Hepatocyte (in vitro differentiated cells): Measurements from ENCODE around the gene BMPR1A. TPM values are rescaled to one million over a fixed set of nuclear protein-coding genes. Genes with fewer than 3 reads are reported as not detected.

Experiments
- DNase-seq: peaks from one replicate; pipeline ENCODE4 v3.0.0-alpha.2; 2016; ENCODE audit warnings: low spot score
- H2AFZ ChIP-seq: fragments of 200-600 bp; sonication (generic); 2 replicates; pipeline ENCODE4 v1.6.0; 2016; ENCODE audit warnings: antibody characterized with exemption, mild to moderate bottlenecking
- H3K27ac ChIP-seq: fragments of 200-600 bp; sonication (generic); 2 replicates; pipeline ENCODE4 v1.5.1; 2016; ENCODE audit warnings: mild to moderate bottlenecking
- H3K27me3 ChIP-seq: fragments of 200-600 bp; sonication (generic); 2 replicates; pipeline ENCODE4 v1.6.1; 2016
- H3K36me3 ChIP-seq: fragments of 200-600 bp; sonication (generic); replicated peaks from 2 replicates; pipeline ENCODE4 v1.5.1; 2016; ENCODE audit warnings: low read depth; ENCODE audit not compliant: insufficient read depth
- H3K4me1 ChIP-seq: fragments of 200-600 bp; sonication (generic); 2 replicates; pipeline ENCODE4 v1.5.1; 2016; ENCODE audit warnings: mild to moderate bottlenecking, moderate library complexity; ENCODE audit not compliant: insufficient read depth
- H3K4me2 ChIP-seq: fragments of 200-600 bp; sonication (generic); 2 replicates; pipeline ENCODE4 v1.6.0; 2016
- H3K4me3 ChIP-seq: fragments of 200-600 bp; sonication (generic); 2 replicates; pipeline ENCODE4 v1.5.1; 2016; ENCODE audit warnings: mild to moderate bottlenecking
- H3K79me2 ChIP-seq: fragments of 200-600 bp; sonication (generic); 2 replicates; pipeline ENCODE4 v1.6.0; 2017; ENCODE audit warnings: mild to moderate bottlenecking
- H3K9me2 ChIP-seq: fragments of 200-600 bp; sonication (generic); replicated peaks from 2 replicates; pipeline ENCODE4 v1.6.0; 2017; ENCODE audit warnings: mild to moderate bottlenecking; ENCODE audit not compliant: insufficient read depth
- H3K9me3 ChIP-seq: fragments of 200-600 bp; sonication (generic); 2 replicates; pipeline ENCODE4 v1.5.1; 2016; ENCODE audit warnings: low read depth, mild to moderate bottlenecking
- H4K20me1 ChIP-seq: fragments of 200-600 bp; sonication (generic); 2 replicates; pipeline ENCODE4 v1.6.0; 2016; ENCODE audit warnings: mild to moderate bottlenecking; ENCODE audit not compliant: insufficient read depth, poor library complexity, severe bottlenecking
- CTCF ChIP-seq: fragments of 200-600 bp; sonication (generic); IDR thresholded peaks from 2 replicates; pipeline ENCODE4 v1.5.1; 2016; ENCODE audit warnings: antibody characterized with exemption, mild to moderate bottlenecking; ENCODE audit not compliant: poor library complexity
- EZH2 ChIP-seq: fragments of 200-600 bp; sonication (generic); IDR thresholded peaks from 2 replicates; pipeline ENCODE4 v1.6.1; 2016; ENCODE audit warnings: antibody characterized with exemption, mild to moderate bottlenecking, borderline replicate concordance
- EZH2phosphoT487 ChIP-seq: fragments of 200-600 bp; sonication (generic); IDR thresholded peaks from one replicate; pipeline ENCODE4 v1.6.1; 2018; ENCODE audit warnings: antibody characterized with exemption, mild to moderate bottlenecking, low read depth, moderate library complexity; ENCODE audit not compliant: unreplicated experiment, severe bottlenecking
- WGBS: methylation state at CpG from one replicate; pipeline ENCODE4 v1.1.6; 2016; ENCODE audit warnings: low lambda C conversion rate; ENCODE audit errors: missing lambda C conversion rate; 5-methylcytosine and 5-hydroxymethylcytosine counted together
- polyA plus RNA-seq: library from polyadenylated mRNA; unstranded; fragments of >200 nt; fragmentation: Nextera tagmentation; extraction: Ambion mirVana; gene quantifications from 2 replicates; pipeline ENCODE4 v1.2.1, GENCODE V29; 2016
- total RNA-seq: library from RNA; depleted of rRNA; stranded (reverse); fragments of >200 nt; gene quantifications from 2 replicates; pipeline ENCODE4 v1.2.3, GENCODE V29; 2014

The BMPR1A gene
- total and polyA plus RNA-seq, 2 experiments from 2014 or later: 25.1 to 58.0 TPM

DNA sequence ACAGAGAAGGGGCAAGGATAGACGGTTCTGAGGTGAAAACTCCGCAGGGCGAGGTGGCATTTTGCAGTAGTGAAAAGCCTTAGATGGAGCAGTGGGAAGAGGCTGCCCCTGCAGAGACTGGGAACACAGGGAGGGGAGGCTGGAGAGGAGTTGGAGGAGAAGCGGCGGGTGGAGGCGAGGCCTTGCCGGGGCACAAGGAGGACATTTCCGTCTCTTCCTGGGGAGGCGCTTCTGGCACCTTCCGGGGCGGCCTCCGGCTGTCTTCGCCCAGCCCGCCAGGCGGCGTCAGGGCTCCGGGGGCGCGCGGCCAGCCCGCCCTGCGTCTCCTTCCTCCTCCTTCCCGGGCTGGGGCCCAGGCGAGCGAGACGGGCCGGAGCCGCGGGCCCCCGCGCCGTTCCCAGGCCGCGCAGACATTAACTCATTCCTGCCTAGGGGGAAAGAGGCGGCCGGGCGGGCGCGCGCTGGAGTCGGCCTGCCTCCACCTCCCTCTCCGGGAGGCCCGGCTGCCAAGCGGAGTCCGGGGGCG, 45.4 kb upstream of the BMPR1A start:
- Histone ChIP-seq H3K4me2 (peak overlapping the region; percentile 95), H3K27me3 (no peaks in the 10 kb centered on the region), H3K9me3 (no peaks in the 10 kb centered on the region), H3K4me3 (peak overlapping the region; percentile 83), H3K27ac (peak overlapping the region; percentile 100), H3K4me1 (peaks cover 10% of the 10 kb centered on the region), H2AFZ (peak overlapping the region; percentile 99), H3K79me2 (peaks cover 4% of the 10 kb centered on the region), H3K36me3 (no peaks in the 10 kb centered on the region), H4K20me1 (no peaks in the 10 kb centered on the region), H3K9me2 (no peaks in the 10 kb centered on the region)
- DNase-seq: peak; percentile 96
- 6% methylated on average over 33 of the region's 46 CpGs for WGBS
- peak; percentile 81 for TF ChIP-seq CTCF
- TF ChIP-seq EZH2phosphoT487: no peak

- no peaks in the 10 kb centered on the region for H3K36me3 ChIP-seq
- peak overlapping the region; percentile 100 for H3K27ac ChIP-seq
- H2AFZ ChIP-seq: peak overlapping the region; percentile 96
- H3K27me3 ChIP-seq: no peaks in the 10 kb centered on the region
- no peaks in the 10 kb centered on the region for H4K20me1 ChIP-seq
- no peak for TF ChIP-seq EZH2phosphoT487
- no peak for TF ChIP-seq EZH2
- no peak for TF ChIP-seq CTCF
- peak overlapping the region; percentile 95 for H3K4me2 ChIP-seq
- WGBS: 1% methylated on average over 45 of the region's 82 CpGs
- H3K4me3 ChIP-seq: peak overlapping the region; percentile 83
- no peaks in the 10 kb centered on the region for H3K9me3 ChIP-seq
- peaks cover 10% of the 10 kb centered on the region for H3K4me1 ChIP-seq
- H3K79me2 ChIP-seq: peaks cover 4% of the 10 kb centered on the region
- H3K9me2 ChIP-seq: no peaks in the 10 kb centered on the region
- DNase-seq: peak; percentile 82
Measured at GRCh38 chr10:86711513-86712316, 44.7 kb upstream of the BMPR1A start.

DNA sequence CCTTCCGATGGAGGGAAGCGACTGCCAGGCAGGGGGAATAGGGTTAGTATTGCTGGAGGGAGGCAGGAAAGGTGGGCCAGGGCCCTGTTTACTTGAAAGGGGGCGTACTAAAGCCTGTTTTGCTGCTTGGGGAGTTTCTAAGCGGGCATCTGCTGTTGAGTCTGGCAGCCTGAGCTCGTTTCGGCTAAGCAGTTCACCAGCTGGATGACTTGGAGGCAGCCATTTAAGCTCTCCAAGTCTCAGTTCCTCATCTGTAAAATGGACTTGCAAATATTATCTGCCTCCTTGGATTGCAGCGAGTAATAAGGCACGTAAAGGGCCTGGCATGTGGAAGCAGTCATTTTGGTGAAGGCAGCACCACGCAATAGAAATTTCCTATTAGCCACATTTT, 44.1 kb upstream of the BMPR1A start:
- no peaks in the 10 kb centered on the region for H3K36me3 ChIP-seq
- peaks cover 4% of the 10 kb centered on the region for H3K79me2 ChIP-seq
- H3K9me2 ChIP-seq: no peaks in the 10 kb centered on the region
- no peaks in the 10 kb centered on the region for H4K20me1 ChIP-seq
- H2AFZ ChIP-seq: peak overlapping the region; percentile 96
- H3K9me3 ChIP-seq: no peaks in the 10 kb centered on the region
- H3K27me3 ChIP-seq: no peaks in the 10 kb centered on the region
- H3K4me1 ChIP-seq: peaks cover 10% of the 10 kb centered on the region
- peak overlapping the region; percentile 95 for H3K4me2 ChIP-seq
- peak overlapping the region; percentile 83 for H3K4me3 ChIP-seq
- H3K27ac ChIP-seq: peak overlapping the region; percentile 100
- TF ChIP-seq EZH2phosphoT487: no peak
- no peak for TF ChIP-seq EZH2
- TF ChIP-seq CTCF: no peak
- DNase-seq: no peak
- WGBS: 55% methylated on average over 9 of the region's 9 CpGs
